MCF 10A (cell line): ENCODE measurements around the gene GYG1. TPM values are rescaled to one million over a fixed set of nuclear protein-coding genes. Genes with fewer than 3 reads are reported as not detected.

ENCODE experiments used
- BruUV-seq: library from RNA; stranded (reverse); fragments of 400-500 nt; replicated peaks from 2 replicates; lab custom pipeline; 2021; lab: Mats Ljungman, UMichigan
- CTCF ChIA-PET: fragments of 300-600 bp; sonication (Branson Sonifier 250); formaldehyde crosslinking; extraction: SDS; loops from one replicate; lab custom pipeline; 2021; ENCODE audit warnings: antibody characterized with exemption, inconsistent platforms; lab: Yijun Ruan, JAX
- POLR2A ChIA-PET: fragments of 300-600, 350-650 bp; sonication (Branson Sonifier 250); formaldehyde crosslinking; extraction: SDS; loops from one replicate; lab custom pipeline; 2020; ENCODE audit warnings: antibody characterized with exemption, inconsistent platforms; lab: Yijun Ruan, JAX
- DNase-seq: peaks from one replicate; pipeline ENCODE4 v3.0.0-alpha.2; 2018; ENCODE audit not compliant: unreplicated experiment
- H3K27ac Mint-ChIP-seq: one replicate; pipeline ENCODE4 v1.8.0; 2022; ENCODE audit warnings: mild to moderate bottlenecking, low read depth, mixed read lengths; ENCODE audit not compliant: unreplicated experiment
- H3K27me3 Mint-ChIP-seq: one replicate; pipeline ENCODE4 v1.8.0; 2022; ENCODE audit warnings: mixed read lengths; ENCODE audit not compliant: insufficient read depth, unreplicated experiment
- H3K36me3 Mint-ChIP-seq: one replicate; pipeline ENCODE4 v1.8.0; 2022; ENCODE audit warnings: mild to moderate bottlenecking, moderate library complexity, mixed read lengths; ENCODE audit not compliant: insufficient read depth, unreplicated experiment
- H3K4me1 Mint-ChIP-seq: one replicate; pipeline ENCODE4 v1.8.0; 2022; ENCODE audit warnings: mixed read lengths; ENCODE audit not compliant: insufficient read depth, unreplicated experiment
- H3K4me3 Mint-ChIP-seq: one replicate; pipeline ENCODE4 v1.8.0; 2022; ENCODE audit warnings: mild to moderate bottlenecking, moderate library complexity, mixed read lengths; ENCODE audit not compliant: unreplicated experiment
- H3K9me3 Mint-ChIP-seq: one replicate; pipeline ENCODE4 v1.8.0; 2022; ENCODE audit warnings: mixed read lengths; ENCODE audit not compliant: unreplicated experiment
- CTCF ChIP-seq: fragments of 200-600 bp; IDR thresholded peaks from one replicate; pipeline ENCODE4 v1.8.0; 2022; ENCODE audit warnings: antibody characterized with exemption, mild to moderate bottlenecking; ENCODE audit not compliant: unreplicated experiment
- intact Hi-C: fragments of 100-400 bp; cut with micrococcal nuclease; formaldehyde crosslinking; loops from 2 replicates; pipeline ENCODE4 v1.14.1; 2022
- total RNA-seq: library from RNA; stranded (reverse); gene quantifications from 2 replicates; pipeline ENCODE4 v1.2.3, GENCODE V29; 2022

Gene GYG1
- total RNA-seq, 1 experiment from 2014 or later = 22.3 TPM

DNA sequence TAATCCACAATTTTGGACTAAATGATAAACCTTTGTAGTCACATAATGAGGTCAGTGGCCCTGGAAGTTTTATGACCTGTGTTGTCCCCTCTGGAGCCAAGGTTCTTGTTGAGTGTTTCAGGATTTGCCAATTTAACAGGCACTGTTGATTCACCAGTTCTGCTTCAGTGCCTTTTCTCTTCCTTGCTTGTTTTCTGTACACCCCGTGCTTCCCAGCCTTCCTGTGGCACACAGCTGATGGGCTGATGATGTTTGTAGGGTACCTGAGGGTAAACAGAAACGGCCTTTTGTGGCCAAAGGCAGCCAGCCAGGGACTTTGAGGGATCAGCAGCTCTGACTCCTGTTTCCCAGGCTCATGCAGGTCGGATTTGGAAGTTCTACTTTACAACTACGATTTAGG, 13.3 kb downstream of the GYG1 start:
- no TSS peak for BruUV-seq
- ChIA-PET CTCF (no interaction called here), POLR2A (interaction anchor here (0.5 kb wide), 1 partner anchor 17 kb away, joined by 3 read pairs; no protein-coding TSS in a partner anchor)
- H3K4me1 Mint-ChIP-seq = peaks cover 6% of the 10 kb centered on the region
- intact Hi-C loops = no loop called here
- no peaks in the 10 kb centered on the region for H3K27me3 Mint-ChIP-seq
- no peak for TF ChIP-seq CTCF
- peak; percentile 31 for DNase-seq
- peaks cover 16% of the 10 kb centered on the region for H3K36me3 Mint-ChIP-seq
- no peak overlapping the region for H3K27ac Mint-ChIP-seq
- H3K4me3 Mint-ChIP-seq = no peak overlapping the region
- no peaks in the 10 kb centered on the region for H3K9me3 Mint-ChIP-seq

DNA sequence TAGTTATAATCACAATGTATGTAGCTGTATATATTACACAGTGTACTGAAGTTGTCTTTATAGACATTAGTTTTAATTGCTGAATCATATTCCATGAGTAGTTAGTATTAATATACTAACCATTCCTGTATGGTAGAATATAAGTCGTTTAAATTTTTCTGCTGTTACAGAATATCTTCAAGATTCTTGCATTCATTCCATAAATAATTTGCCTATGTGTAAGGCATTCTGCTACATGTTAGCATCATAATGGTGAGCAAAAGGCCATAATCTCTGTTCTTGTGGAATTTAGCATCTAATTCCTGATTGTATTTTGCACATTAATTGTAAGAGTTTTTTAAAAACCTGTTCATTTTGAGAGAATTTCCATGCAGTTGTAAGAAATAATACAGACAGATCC, 14.1 kb downstream of the GYG1 start:
- H3K4me3 Mint-ChIP-seq = no peak overlapping the region
- H3K36me3 Mint-ChIP-seq = peaks cover 24% of the 10 kb centered on the region
- TF ChIP-seq CTCF = no peak
- no peak for DNase-seq
- CTCF ChIA-PET = interaction anchor here (0.7 kb wide), 1 partner anchor 1453 kb away, joined by 3 read pairs; no protein-coding TSS in a partner anchor
- POLR2A ChIA-PET = no interaction called here
- no peak overlapping the region for H3K27ac Mint-ChIP-seq
- no peaks in the 10 kb centered on the region for H3K27me3 Mint-ChIP-seq
- BruUV-seq = no TSS peak
- H3K9me3 Mint-ChIP-seq = no peaks in the 10 kb centered on the region
- intact Hi-C loops = no loop called here
- peaks cover under 1% of the 10 kb centered on the region for H3K4me1 Mint-ChIP-seq

- H3K9me3 Mint-ChIP-seq = no peaks in the 10 kb centered on the region
- no peak for DNase-seq
- H3K4me1 Mint-ChIP-seq = no peaks in the 10 kb centered on the region
- ChIA-PET POLR2A (no interaction called here), CTCF (no interaction called here)
- intact Hi-C loops = no loop called here
- BruUV-seq = no TSS peak
- TF ChIP-seq CTCF = no peak
- H3K27me3 Mint-ChIP-seq = no peaks in the 10 kb centered on the region
- H3K27ac Mint-ChIP-seq = no peak overlapping the region
- no peak overlapping the region for H3K4me3 Mint-ChIP-seq
- peaks cover 35% of the 10 kb centered on the region for H3K36me3 Mint-ChIP-seq
Observed at GRCh38 chr3:149007567-149008257, 16.4 kb downstream of the GYG1 start.

DNA sequence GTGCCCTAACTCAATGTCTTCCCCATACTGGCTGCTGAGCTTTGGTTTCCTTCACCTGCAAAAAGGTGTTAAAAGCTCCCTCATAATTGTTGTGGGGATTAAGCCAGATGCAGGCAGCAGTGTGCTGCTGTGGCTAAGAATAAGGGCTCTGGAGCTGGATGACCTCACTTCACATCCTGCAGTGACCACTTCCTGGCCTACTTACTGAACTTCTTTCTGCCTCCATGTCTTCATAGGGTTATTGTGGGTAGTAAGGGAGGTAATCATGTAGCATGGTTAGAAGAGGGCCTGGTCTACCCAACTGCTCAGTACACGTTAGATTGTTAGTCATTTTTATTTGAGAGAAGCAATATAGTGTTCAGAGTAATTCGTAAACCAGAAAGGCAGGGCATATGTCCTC, 18.4 kb downstream of the GYG1 start:
- no peaks in the 10 kb centered on the region for H3K27me3 Mint-ChIP-seq
- no peak for DNase-seq
- CTCF ChIA-PET = interaction anchor here (1.4 kb wide), 1 partner anchor 11 kb away, joined by 3 read pairs; no protein-coding TSS in a partner anchor
- H3K9me3 Mint-ChIP-seq = no peaks in the 10 kb centered on the region
- POLR2A ChIA-PET = interaction anchor here (0.6 kb wide), 1 partner anchor 14 kb away, joined by 5 read pairs; no protein-coding TSS in a partner anchor
- BruUV-seq = no TSS peak
- no peak overlapping the region for H3K27ac Mint-ChIP-seq
- peaks cover 35% of the 10 kb centered on the region for H3K36me3 Mint-ChIP-seq
- TF ChIP-seq CTCF = no peak
- no peak overlapping the region for H3K4me3 Mint-ChIP-seq
- intact Hi-C loops = no loop called here
- H3K4me1 Mint-ChIP-seq = no peaks in the 10 kb centered on the region
